ENCODE measurements around the gene ANKLE1. TPM values are rescaled to one million over a fixed set of nuclear protein-coding genes. Genes with fewer than 3 reads are reported as not detected.

The ANKLE1 gene
- total and polyA plus RNA-seq, 2 donors (not counting 3 experiments of a cell fraction or from before 2014, with no cell fraction given), result 1.9 to 3.1 TPM

DNA sequence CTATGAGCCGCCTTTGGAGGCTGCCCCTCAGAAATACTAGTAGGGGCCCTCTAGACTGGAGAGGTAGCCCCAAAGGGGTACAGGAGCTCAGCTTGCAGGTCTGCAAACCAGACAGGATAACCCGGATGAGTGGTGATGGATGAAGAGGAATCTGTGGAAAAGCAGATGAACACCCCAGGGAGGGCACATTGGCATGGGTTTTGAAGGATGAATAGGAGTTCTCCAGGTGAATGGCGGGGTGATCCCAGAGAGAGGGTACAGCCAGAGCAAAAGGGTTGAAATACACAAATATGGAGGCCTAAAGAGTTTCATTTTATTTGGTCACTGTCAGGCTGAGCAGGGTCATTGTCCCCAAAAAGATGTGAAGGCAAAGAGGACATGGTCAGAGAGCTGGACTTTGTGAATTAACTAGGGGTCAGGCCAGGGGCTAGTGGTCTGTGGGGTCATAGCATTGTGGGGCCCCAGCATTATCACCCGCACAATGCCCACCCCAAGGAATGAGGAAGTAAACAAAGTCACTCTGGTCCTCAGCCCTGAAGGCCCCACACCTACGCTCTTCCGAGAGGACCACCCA is 40.8 kb upstream of the ANKLE1 start:
- Histone ChIP-seq H2AFZ (ENCODE audit: low read depth, low read length) (no peak overlapping the region), H3K9me3 (replicated peaks; ENCODE audit: control insufficient read depth, insufficient read depth, low read length) (no peaks in the 10 kb centered on the region), H3K4me2 (ENCODE audit: insufficient read depth, low read length) (no peak overlapping the region), H3K4me3 (replicated peaks in 1 of 3; ENCODE audit: insufficient read depth in 1 of 3, low read depth in 1 of 3, low read length in 3 of 3) (no peak overlapping the region), H3K27ac (ENCODE audit: insufficient read depth, low read depth, low read length) (no peak overlapping the region), H3K36me3 (ENCODE audit: control insufficient read depth in 2 of 2, extremely low read depth in 1 of 2, insufficient read depth in 2 of 2, low read length in 2 of 2) (peaks cover 0 to 4% of the 10 kb centered on the region in 2 experiments), H3K4me1 (ENCODE audit: control insufficient read depth, extremely low read depth, insufficient read depth, low read length) (peaks cover 10% of the 10 kb centered on the region), H4K20me1 (replicated peaks; ENCODE audit: control insufficient read depth, extremely low read depth, insufficient read depth, low read length) (no peaks in the 10 kb centered on the region), H3K9ac (replicated peaks; ENCODE audit: extremely low read depth, insufficient read depth, low read length) (no peak overlapping the region), H3K27me3 (ENCODE audit: control insufficient read depth in 2 of 2, insufficient read depth in 2 of 2, low read length in 2 of 2) (no peaks in the 10 kb centered on the region), H3K9me1 (replicated peaks; ENCODE audit: control insufficient read depth, extremely low read depth, insufficient read depth, low read length) (no peaks in the 10 kb centered on the region), H3K79me2 (ENCODE audit: control insufficient read depth, insufficient read depth, low read length) (peaks cover 27% of the 10 kb centered on the region)
- intact Hi-C loops (cut with micrococcal nuclease) (no loop called here), dilution Hi-C loops (cut with MboI; ENCODE audit: extremely low pct_ligation_motif_present, low sequenced_read_pairs) (no loop called here)
- no peak for FAIRE-seq
- ChIA-PET CTCF (interaction anchor here (0.5 to 1.6 kb wide), 3 partner anchors 8 to 52 kb away, joined by 3 to 6 read pairs (median 4); no protein-coding TSS in a partner anchor), POLR2A (no interaction called here)
- TF ChIP-seq POLR2A (IDR thresholded peaks at IDR 0.05; ENCODE audit: low read depth, low read length), result no peak
- TF ChIP-seq EZH2 (IDR thresholded peaks at IDR 0.05; ENCODE audit: borderline replicate concordance, low read depth, low read length, severe bottlenecking), result no peak
- TF ChIP-seq GATA2 (IDR thresholded peaks at IDR 0.05; ENCODE audit: insufficient read depth, insufficient read length, low read depth, low read length), result no peak
- TF ChIP-seq, protein P1, sequence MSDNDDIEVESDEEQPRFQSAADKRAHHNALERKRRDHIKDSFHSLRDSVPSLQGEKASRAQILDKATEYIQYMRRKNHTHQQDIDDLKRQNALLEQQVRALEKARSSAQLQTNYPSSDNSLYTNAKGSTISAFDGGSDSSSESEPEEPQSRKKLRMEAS (IDR thresholded peaks at IDR 0.05; ENCODE audit: insufficient read depth, insufficient read length), result no peak
- TF ChIP-seq FOS (IDR thresholded peaks at IDR 0.05; ENCODE audit: borderline replicate concordance, insufficient read depth, low read length), result no peak
- TF ChIP-seq, protein P2, sequence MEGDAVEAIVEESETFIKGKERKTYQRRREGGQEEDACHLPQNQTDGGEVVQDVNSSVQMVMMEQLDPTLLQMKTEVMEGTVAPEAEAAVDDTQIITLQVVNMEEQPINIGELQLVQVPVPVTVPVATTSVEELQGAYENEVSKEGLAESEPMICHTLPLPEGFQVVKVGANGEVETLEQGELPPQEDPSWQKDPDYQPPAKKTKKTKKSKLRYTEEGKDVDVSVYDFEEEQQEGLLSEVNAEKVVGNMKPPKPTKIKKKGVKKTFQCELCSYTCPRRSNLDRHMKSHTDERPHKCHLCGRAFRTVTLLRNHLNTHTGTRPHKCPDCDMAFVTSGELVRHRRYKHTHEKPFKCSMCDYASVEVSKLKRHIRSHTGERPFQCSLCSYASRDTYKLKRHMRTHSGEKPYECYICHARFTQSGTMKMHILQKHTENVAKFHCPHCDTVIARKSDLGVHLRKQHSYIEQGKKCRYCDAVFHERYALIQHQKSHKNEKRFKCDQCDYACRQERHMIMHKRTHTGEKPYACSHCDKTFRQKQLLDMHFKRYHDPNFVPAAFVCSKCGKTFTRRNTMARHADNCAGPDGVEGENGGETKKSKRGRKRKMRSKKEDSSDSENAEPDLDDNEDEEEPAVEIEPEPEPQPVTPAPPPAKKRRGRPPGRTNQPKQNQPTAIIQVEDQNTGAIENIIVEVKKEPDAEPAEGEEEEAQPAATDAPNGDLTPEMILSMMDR (IDR thresholded peaks at IDR 0.05; ENCODE audit: extremely low read depth in 1 of 2, insufficient read depth in 1 of 2, low read depth in 1 of 2, low read length in 2 of 2), result no peak
- no peak for TF ChIP-seq JUN (IDR thresholded peaks at IDR 0.05; ENCODE audit: borderline replicate concordance, insufficient read depth, insufficient read length, low read depth)
- no peak for TF ChIP-seq POLR2AphosphoS5 (IDR thresholded peaks at IDR 0.05; ENCODE audit: insufficient read depth, low read depth, low read length)
- no peak for TF ChIP-seq MYC (IDR thresholded peaks at IDR 0.05; ENCODE audit: low read depth, low read length)
- BruUV-seq (replicated peaks), result no TSS peak
- no peak for DNase-seq (ENCODE audit: low read depth, low spot score)
